ENCODE data around the gene WDR27.

- TF ChIP-seq, protein P1, sequence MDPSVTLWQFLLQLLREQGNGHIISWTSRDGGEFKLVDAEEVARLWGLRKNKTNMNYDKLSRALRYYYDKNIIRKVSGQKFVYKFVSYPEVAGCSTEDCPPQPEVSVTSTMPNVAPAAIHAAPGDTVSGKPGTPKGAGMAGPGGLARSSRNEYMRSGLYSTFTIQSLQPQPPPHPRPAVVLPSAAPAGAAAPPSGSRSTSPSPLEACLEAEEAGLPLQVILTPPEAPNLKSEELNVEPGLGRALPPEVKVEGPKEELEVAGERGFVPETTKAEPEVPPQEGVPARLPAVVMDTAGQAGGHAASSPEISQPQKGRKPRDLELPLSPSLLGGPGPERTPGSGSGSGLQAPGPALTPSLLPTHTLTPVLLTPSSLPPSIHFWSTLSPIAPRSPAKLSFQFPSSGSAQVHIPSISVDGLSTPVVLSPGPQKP (IDR thresholded peaks at IDR 0.05; ENCODE audit: low read depth, low read length): no peak
- TF ChIP-seq MAX (IDR thresholded peaks at IDR 0.05) (no peak), RAD21 (conservative IDR thresholded peaks at IDR 0.05 in 1 of 2, IDR thresholded peaks at IDR 0.05 in 1 of 2) (no peak), CTCF (IDR thresholded peaks at IDR 0.05) (no peak), POLR2A (IDR thresholded peaks at IDR 0.05; ENCODE audit: low read length) (no peak), SMC3 (IDR thresholded peaks at IDR 0.05) (no peak), EP300 (IDR thresholded peaks at IDR 0.05) (no peak), NR3C1 (IDR thresholded peaks at IDR 0.05) (no peak), E2F6 (IDR thresholded peaks at IDR 0.05; ENCODE audit: borderline replicate concordance, low read depth) (no peak), SREBF2 (IDR thresholded peaks at IDR 0.05) (no peak), JUNB (IDR thresholded peaks at IDR 0.05) (no peak), PBX3 (IDR thresholded peaks at IDR 0.05) (no peak)
- TF ChIP-seq, protein P2, sequence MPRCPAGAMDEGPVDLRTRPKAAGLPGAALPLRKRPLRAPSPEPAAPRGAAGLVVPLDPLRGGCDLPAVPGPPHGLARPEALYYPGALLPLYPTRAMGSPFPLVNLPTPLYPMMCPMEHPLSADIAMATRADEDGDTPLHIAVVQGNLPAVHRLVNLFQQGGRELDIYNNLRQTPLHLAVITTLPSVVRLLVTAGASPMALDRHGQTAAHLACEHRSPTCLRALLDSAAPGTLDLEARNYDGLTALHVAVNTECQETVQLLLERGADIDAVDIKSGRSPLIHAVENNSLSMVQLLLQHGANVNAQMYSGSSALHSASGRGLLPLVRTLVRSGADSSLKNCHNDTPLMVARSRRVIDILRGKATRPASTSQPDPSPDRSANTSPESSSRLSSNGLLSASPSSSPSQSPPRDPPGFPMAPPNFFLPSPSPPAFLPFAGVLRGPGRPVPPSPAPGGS (IDR thresholded peaks at IDR 0.05): no peak
- TF ChIP-seq, protein P3, sequence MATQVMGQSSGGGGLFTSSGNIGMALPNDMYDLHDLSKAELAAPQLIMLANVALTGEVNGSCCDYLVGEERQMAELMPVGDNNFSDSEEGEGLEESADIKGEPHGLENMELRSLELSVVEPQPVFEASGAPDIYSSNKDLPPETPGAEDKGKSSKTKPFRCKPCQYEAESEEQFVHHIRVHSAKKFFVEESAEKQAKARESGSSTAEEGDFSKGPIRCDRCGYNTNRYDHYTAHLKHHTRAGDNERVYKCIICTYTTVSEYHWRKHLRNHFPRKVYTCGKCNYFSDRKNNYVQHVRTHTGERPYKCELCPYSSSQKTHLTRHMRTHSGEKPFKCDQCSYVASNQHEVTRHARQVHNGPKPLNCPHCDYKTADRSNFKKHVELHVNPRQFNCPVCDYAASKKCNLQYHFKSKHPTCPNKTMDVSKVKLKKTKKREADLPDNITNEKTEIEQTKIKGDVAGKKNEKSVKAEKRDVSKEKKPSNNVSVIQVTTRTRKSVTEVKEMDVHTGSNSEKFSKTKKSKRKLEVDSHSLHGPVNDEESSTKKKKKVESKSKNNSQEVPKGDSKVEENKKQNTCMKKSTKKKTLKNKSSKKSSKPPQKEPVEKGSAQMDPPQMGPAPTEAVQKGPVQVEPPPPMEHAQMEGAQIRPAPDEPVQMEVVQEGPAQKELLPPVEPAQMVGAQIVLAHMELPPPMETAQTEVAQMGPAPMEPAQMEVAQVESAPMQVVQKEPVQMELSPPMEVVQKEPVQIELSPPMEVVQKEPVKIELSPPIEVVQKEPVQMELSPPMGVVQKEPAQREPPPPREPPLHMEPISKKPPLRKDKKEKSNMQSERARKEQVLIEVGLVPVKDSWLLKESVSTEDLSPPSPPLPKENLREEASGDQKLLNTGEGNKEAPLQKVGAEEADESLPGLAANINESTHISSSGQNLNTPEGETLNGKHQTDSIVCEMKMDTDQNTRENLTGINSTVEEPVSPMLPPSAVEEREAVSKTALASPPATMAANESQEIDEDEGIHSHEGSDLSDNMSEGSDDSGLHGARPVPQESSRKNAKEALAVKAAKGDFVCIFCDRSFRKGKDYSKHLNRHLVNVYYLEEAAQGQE (IDR thresholded peaks at IDR 0.05): no peak
Observed at GRCh38 chr6:169558378-169558773, 143.5 kb downstream of the WDR27 start.
